HUES6 (cell line): ENCODE data around the gene TTC21B.
A peak's percentile ranks its signal among the peaks of the same experiment; 100 is the strongest.
"Not testable (repeated sequence)": the region's sequence is repeated elsewhere in the genome, so short reads cannot be mapped to it uniquely, and the experiment has no call there.

ENCODE experiments used
- H3K27ac ChIP-seq: 2 replicates; pipeline ENCODE4 v1.7.0; 2013; ENCODE audit warnings: low read depth, mild to moderate bottlenecking, low read length, inconsistent platforms
- H3K27me3 ChIP-seq: 2 replicates; pipeline ENCODE4 v1.6.1; 2013; ENCODE audit warnings: low read length; ENCODE audit not compliant: control insufficient read depth, insufficient read depth
- H3K36me3 ChIP-seq: 2 replicates; pipeline ENCODE4 v1.6.1; 2013; ENCODE audit warnings: low read length; ENCODE audit not compliant: control insufficient read depth, insufficient read depth
- H3K4me1 ChIP-seq: 2 replicates; pipeline ENCODE4 v1.6.1; 2013; ENCODE audit warnings: low read length; ENCODE audit not compliant: control insufficient read depth, insufficient read depth
- H3K4me3 ChIP-seq: 2 replicates; pipeline ENCODE4 v1.5.1; 2013; ENCODE audit warnings: low read depth, low read length
- H3K9ac ChIP-seq: one replicate; pipeline ENCODE4 v1.6.1; 2013; ENCODE audit warnings: mild to moderate bottlenecking, low read length
- H3K9me3 ChIP-seq: 2 replicates; pipeline ENCODE4 v1.6.1; 2013; ENCODE audit warnings: low read depth, low read length; ENCODE audit not compliant: control insufficient read depth, insufficient read depth

TTC21B gene

DNA sequence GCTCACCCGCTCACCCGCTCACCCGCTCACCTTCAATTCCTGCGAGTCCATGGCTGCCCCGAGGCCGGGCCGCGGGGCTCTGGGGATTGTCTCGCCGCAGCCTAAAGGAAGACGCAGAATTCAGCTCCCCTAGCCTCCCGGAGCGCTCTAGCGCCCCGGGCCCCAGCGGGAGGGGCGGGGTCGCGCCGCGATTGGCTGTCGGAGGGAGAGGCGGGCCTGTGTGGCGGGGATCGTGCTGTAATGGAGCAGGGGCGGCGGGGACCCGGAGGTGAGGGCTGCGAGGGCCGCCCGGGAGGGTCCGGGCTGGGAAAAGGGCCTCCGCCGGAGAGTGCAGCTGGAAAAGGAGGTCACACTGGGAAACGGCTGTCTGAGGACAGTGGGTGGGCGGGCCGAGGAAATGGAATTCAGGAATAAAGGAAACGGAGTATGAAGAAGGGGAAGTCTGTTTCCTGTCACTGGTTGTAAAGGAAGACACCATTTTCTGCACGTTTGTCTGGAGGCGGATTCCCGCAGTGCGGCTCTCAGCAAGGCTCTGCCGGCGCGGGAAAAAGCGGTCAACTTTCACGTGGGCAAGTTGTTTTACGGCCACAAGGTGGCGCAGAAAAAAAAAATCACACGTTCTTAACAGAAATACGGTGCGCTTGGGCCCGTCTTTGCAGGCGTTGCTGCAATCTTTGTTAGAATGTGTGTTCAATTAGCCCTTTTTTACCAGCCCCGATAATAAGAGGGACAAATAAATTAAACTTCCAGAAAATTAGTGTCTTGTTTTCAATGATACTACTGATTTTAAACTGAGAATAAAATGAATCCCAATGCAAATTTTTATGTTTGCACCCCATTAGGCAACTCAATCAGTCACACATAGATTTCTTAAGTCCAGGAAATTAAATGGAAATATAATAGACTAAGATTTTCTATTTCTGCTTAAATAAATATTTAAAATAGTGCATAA lies at the start of gene TTC21B:
Gene TTC21B, minus strand, starts transcription at position 122 of the 952 bp plus-strand sequence. Its CDS starts 71 bp downstream, at position 51.
- peaks cover 3% of the 10 kb centered on the region; the same call in 1 of the 2 replicates for H3K9me3 ChIP-seq
- H3K27ac ChIP-seq: peak within 1 kb of the TSS; percentile 52

DNA sequence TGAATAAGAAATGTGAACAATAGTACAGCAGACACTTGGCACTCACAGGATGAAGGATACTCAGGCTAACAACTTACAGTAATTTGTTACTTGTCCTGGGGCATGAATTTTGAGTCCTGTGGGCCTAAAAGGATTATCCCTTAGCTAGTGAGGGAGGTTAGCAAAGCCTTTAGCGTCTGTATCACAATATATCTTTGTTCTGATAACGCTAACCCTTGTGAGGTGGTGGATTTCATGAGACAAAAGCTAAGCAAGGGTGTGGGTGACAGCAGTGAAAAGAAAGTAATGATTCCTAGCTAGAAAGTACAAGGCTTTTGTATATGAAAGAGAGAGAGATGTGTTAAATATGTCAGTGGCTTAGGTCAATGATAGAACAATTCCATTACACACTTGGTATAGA lies 46.8 kb upstream of the TTC21B start:
- Histone ChIP-seq H3K4me3 (no peak overlapping the region), H3K27me3 (no peaks in the 10 kb centered on the region), H3K4me1 (0 out of 2 replicates have a peak, but pooled peaks cover 4% of the 10 kb centered on the region), H3K27ac (no peak overlapping the region), H3K9ac (no peak overlapping the region), H3K9me3 (no peaks in the 10 kb centered on the region), H3K36me3 (no peaks in the 10 kb centered on the region)

More for the DNA sequence above, at the start of gene TTC21B:
- H3K4me3 ChIP-seq: peak within 1 kb of the TSS; percentile 75
- H3K4me1 ChIP-seq: peaks cover 16% of the 10 kb centered on the region
- H3K9ac ChIP-seq: peak within 1 kb of the TSS; percentile 87
- H3K36me3 ChIP-seq: peaks cover 3% of the 10 kb centered on the region; the same call in 1 of the 2 replicates
- H3K27me3 ChIP-seq: 0 out of 2 replicates have a peak, but pooled peaks cover 2% of the 10 kb centered on the region

DNA sequence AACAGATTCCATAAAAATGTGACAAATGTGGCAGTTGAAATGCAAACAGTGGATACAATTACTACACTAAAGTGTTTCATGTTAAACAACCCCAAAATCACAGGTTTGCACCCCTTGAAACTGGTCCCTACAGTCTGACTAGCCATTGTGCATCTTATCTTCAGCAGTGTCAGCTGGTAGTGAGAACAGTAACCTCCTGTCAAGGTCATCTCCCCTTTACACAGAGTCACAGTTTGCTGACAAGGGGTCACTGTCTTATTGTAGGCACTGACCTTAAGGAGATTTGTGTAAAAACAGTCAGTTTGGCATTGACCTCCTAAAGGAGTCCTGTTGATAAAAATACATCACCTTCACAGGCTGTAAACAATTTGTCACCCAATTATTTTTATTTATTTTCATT lies 37.3 kb upstream of the TTC21B start:
- Histone ChIP-seq H3K27ac (no peak overlapping the region), H3K27me3 (no peaks in the 10 kb centered on the region), H3K4me1 (no peaks in the 10 kb centered on the region), H3K9me3 (no peaks in the 10 kb centered on the region), H3K36me3 (no peaks in the 10 kb centered on the region), H3K9ac (no peak overlapping the region), H3K4me3 (no peak overlapping the region)

DNA sequence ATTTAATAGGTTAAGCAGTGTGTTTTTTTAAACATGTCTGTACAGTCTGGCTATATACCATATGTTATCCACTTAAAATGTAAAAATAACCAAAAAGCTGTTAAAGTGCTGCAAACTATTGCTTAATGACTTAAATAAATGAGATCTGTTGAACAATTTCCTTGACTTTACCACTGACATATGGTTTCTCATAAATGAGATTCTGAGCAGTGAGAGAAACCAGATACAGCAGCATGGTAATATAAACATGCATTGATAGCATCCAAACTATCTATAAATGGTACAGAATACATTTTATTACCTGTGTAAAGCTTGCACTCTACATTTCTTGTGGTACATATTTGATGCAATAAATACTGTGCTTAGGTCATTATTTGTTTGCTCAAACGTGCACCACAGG lies 36.3 kb upstream of the TTC21B start:
- Histone ChIP-seq H3K9me3 (no peaks in the 10 kb centered on the region), H3K4me3 (no peak overlapping the region), H3K4me1 (no peaks in the 10 kb centered on the region), H3K36me3 (no peaks in the 10 kb centered on the region), H3K9ac (no peak overlapping the region), H3K27ac (no peak overlapping the region), H3K27me3 (no peaks in the 10 kb centered on the region)

DNA sequence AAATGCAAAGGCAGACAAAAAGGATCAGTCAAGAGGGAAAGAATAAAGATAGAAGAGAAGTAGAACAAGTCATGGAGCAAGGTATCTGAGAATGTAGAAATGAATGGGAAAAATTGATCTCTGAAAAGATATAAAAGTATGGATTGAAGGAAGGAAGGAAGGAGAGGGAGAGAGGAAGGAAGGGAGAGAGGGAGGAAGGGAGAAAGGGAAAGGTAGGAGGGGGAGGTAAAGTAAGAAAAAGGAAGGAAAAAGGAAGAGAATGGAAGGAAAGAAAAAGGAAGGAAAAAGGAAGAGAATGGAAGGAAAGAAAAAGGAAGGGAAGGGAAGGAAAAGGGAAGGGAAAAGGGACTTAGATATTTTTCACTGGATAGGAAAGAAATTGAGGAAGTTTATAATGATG lies 31.5 kb upstream of the TTC21B start:
- H3K27me3 ChIP-seq: no peaks in the 10 kb centered on the region
- no peak overlapping the region for H3K27ac ChIP-seq
- H3K36me3 ChIP-seq: no peaks in the 10 kb centered on the region
- no peak overlapping the region for H3K4me3 ChIP-seq
- H3K9me3 ChIP-seq: no peaks in the 10 kb centered on the region
- H3K4me1 ChIP-seq: no peaks in the 10 kb centered on the region
- no peak overlapping the region for H3K9ac ChIP-seq

DNA sequence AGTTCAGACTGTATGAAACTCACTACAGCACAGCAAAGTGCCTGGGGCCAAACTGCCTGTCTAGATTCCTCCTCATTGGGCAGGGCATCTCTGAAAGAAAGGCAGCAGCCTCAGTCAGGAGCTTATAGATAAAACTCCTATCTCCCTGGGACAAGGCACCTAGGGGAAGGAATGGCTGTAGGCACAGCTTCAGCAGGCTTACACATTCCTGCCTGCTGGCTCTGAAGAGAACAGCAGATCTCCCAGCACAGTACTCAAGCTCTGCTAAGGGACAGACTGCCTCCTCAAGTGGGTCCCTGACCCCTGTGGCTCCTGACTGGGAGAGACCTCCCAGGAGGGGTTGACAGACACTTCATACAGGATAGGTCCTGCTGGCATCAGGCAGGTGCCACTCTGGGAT lies 18.6 kb upstream of the TTC21B start:
- H3K27ac ChIP-seq, H3K36me3 ChIP-seq, H3K27me3 ChIP-seq: not testable (repeated sequence)

DNA sequence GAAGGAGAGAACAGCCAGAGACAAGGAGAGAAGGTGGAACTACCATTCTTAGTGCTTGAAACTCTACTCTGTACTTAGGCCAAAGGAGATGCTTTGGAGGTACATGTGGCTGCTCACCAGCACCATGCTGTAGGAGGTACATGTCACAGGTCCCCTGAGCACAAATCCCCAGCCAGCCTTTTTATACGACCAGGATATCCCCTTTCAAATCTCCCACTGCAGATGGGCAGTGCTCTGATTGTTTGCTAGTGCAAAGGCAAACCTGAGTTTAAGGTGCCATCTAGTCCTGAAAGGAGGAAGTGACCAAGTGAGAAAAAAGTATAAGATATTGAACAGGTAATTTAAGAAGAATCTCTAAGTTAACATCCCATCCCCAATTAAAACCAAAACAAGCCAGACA lies 17.1 kb upstream of the TTC21B start:
- no peak overlapping the region for H3K4me3 ChIP-seq
- H3K9me3 ChIP-seq: no peaks in the 10 kb centered on the region
- H3K27ac ChIP-seq: no peak overlapping the region
- H3K36me3 ChIP-seq: no peaks in the 10 kb centered on the region
- H3K27me3 ChIP-seq: no peaks in the 10 kb centered on the region
- no peak overlapping the region for H3K9ac ChIP-seq
- H3K4me1 ChIP-seq: no peaks in the 10 kb centered on the region

More for the DNA sequence above, 18.6 kb upstream of the TTC21B start:
- H3K4me3 ChIP-seq, H3K9me3 ChIP-seq, H3K9ac ChIP-seq, H3K4me1 ChIP-seq: not testable (repeated sequence)

DNA sequence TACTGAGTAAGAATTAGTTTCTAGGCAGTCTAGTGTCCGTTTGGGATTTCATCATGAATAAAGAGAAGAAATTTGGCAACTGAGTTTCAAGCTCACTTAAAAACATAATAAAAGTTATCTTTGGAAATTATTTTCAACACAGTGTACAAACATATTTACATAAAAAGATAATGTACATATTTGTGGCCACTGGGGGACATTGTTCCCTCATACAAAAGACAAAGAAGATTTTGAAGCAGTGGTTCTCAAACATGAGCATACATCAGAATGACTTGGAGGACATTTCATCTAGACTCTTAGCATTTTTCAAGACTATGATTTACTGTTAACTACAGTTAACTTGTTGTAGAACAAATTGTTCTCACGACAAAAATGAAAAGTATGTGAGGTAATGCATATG lies 15.7 kb upstream of the TTC21B start:
- no peak overlapping the region for H3K27ac ChIP-seq
- H3K27me3 ChIP-seq: no peaks in the 10 kb centered on the region
- no peaks in the 10 kb centered on the region for H3K36me3 ChIP-seq
- no peak overlapping the region for H3K9ac ChIP-seq
- no peak overlapping the region for H3K4me3 ChIP-seq
- H3K4me1 ChIP-seq: no peaks in the 10 kb centered on the region
- no peaks in the 10 kb centered on the region for H3K9me3 ChIP-seq

DNA sequence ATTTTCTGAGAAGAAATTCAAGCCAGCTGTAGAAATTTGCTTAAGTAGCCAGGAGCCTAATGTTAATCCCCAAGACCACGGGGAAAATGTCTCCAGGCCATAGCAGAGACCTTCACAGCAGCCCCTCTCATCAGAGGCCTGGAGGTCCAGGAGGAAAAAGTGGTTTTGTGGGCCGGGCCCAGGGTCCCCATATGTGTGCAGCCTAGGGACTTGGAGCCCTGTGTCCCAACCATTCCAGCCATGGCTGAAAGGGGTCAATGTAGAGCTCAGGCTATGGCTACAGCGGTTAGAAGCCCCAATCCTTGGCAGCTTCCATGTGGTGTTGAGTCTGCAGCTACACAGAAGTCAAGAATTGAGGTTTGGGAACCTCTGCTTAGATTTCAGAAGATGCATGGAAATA lies 14.2 kb upstream of the TTC21B start:
- Histone ChIP-seq H3K9me3 (no peaks in the 10 kb centered on the region), H3K9ac (no peak overlapping the region), H3K36me3 (no peaks in the 10 kb centered on the region), H3K4me1 (no peaks in the 10 kb centered on the region), H3K4me3 (no peak overlapping the region), H3K27ac (no peak overlapping the region), H3K27me3 (no peaks in the 10 kb centered on the region)

DNA sequence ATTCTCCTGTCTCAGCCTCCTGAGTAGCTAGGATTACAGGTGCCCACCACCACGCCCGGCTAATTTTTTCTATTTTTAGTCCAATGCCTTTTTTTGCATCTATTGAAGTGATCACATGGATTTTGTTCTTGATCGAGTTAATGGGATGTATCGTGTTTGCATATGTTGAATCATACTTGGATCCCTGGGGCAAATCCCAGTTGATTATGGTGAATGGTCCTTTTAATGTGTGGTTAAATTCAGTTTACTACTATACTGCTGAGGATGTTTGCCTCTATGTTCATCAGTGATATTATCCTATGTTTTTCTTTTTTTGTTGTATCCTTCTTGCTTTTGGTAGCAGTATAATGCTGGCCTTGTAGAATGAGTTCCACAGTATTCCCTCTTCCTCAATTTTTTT lies 8.2 kb upstream of the TTC21B start:
- H3K9ac ChIP-seq: no peak overlapping the region
- H3K9me3 ChIP-seq: peaks cover 3% of the 10 kb centered on the region; the same call in 1 of the 2 replicates
- H3K4me1 ChIP-seq: no peaks in the 10 kb centered on the region
- no peaks in the 10 kb centered on the region for H3K36me3 ChIP-seq
- H3K27me3 ChIP-seq: no peaks in the 10 kb centered on the region
- H3K4me3 ChIP-seq: no peak overlapping the region
- no peak overlapping the region for H3K27ac ChIP-seq

DNA sequence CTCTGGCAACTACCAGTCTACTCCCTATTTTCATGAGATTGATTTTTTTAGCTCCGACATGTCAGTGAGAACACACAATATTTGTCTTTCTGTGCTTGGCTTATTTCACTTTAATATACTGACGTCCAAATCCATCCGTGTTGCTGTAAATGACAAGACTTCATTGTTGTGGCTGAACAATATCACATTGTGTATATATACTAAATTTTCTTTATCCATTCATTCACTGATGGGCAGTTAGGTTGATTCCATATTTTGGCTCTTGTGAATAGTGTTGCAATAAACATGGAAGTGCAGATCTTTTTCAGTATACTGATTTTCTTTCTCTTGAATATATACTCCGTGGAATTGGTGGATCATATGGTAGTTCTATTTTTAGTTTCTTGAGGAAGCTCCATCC lies 5.8 kb upstream of the TTC21B start:
- Histone ChIP-seq H3K9me3 (peaks cover 3% of the 10 kb centered on the region; the same call in 1 of the 2 replicates), H3K36me3 (no peaks in the 10 kb centered on the region), H3K27ac (no peak overlapping the region), H3K4me3 (no peak overlapping the region), H3K27me3 (0 out of 2 replicates have a peak, but pooled peaks cover 2% of the 10 kb centered on the region), H3K4me1 (peaks cover 3% of the 10 kb centered on the region; the same call in 1 of the 2 replicates), H3K9ac (no peak overlapping the region)
